Measurements from ENCODE around the gene TNF.

The TNF gene
- 227 reads per million, percentile 93 among the genes with 10 or more reads in this experiment for total RNA-seq

- peak; percentile 69 for DNase-seq
These were observed at the start of gene TNF for GRCh38 chr6:31575335-31575901. TNF (plus strand) TSS chr6:31575565; CDS start chr6:31575742, 177 bp downstream.

- DNase-seq: no peak
These were observed 49.3 kb upstream of the TNF start for GRCh38 chr6:31525932-31526591.

- no peak for DNase-seq
These were observed 47.0 kb upstream of the TNF start for GRCh38 chr6:31528307-31528777.

- DNase-seq: no peak
These were observed 46.5 kb upstream of the TNF start, which contains the start of gene MCCD1 for GRCh38 chr6:31528821-31529328. MCCD1 (plus strand) TSS chr6:31528962; CDS start chr6:31529015, 53 bp downstream.

GRCh38 chr6:31529329-31530150 is 45.8 kb upstream of the TNF start:
- DNase-seq: no peak

- no peak for DNase-seq
These were observed 44.7 kb upstream of the TNF start for GRCh38 chr6:31530659-31531058.

GRCh38 chr6:31531162-31531561 is 44.2 kb upstream of the TNF start:
- no peak for DNase-seq

- DNase-seq: no peak
These were observed 43.4 kb upstream of the TNF start for GRCh38 chr6:31531771-31532643.

- no peak for DNase-seq
These were observed 42.5 kb upstream of the TNF start for GRCh38 chr6:31532644-31533454.

- DNase-seq: no peak
These were observed 41.9 kb upstream of the TNF start for GRCh38 chr6:31533455-31533841.

GRCh38 chr6:31534011-31534410 is 41.4 kb upstream of the TNF start:
- no peak for DNase-seq

- no peak for DNase-seq
These were observed 40.8 kb upstream of the TNF start for GRCh38 chr6:31534521-31535040.

- DNase-seq: no peak
These were observed 39.6 kb upstream of the TNF start for GRCh38 chr6:31535538-31536324.

GRCh38 chr6:31538805-31539400 is 36.5 kb upstream of the TNF start:
- DNase-seq: no peak

GRCh38 chr6:31540640-31541039 is 34.7 kb upstream of the TNF start:
- no peak for DNase-seq

GRCh38 chr6:31541059-31541657 is 34.2 kb upstream of the TNF start:
- peak; percentile 72 for DNase-seq

GRCh38 chr6:31541658-31542521 is 33.5 kb upstream of the TNF start, which contains the start of gene DDX39B:
DDX39B (minus strand) TSS chr6:31542003; CDS start chr6:31540532, 1,471 bp downstream.
- peak; percentile 93 for DNase-seq

- no peak for DNase-seq
These were observed 31.7 kb upstream of the TNF start for GRCh38 chr6:31543639-31544038.
